ENCODE measurements around the gene SORCS2. TPM values are rescaled to one million over a fixed set of nuclear protein-coding genes. Genes with fewer than 3 reads are reported as not detected.

SORCS2 gene
- total RNA-seq, 1 donor from 2014 or later, result 29.5 TPM

DNA sequence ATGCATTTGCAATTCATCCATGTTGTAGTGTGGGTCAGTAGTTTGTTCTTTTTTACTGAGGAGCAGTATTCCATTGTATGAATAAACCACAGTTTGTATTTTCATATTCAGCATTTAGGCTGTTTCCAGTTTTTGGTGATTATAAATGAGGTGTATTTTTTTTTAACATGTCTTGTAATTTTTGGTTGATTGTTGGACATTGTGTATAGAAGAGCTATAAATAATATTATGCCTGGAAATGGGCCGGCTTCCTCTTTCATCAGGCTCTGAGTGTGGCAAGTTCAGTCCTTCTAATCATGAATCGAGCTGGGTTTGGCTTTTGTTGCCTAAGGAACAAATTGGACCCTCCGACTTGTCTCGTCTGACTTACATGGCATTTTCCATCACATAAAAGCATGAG lies 126.7 kb downstream of the SORCS2 start:
- Mint-ChIP-seq H3K36me3 (ENCODE audit: unreplicated experiment) (peaks cover 14% of the 10 kb centered on the region), H3K4me1 (ENCODE audit: low read depth, unreplicated experiment) (peaks cover 15% of the 10 kb centered on the region), H3K27me3 (ENCODE audit: unreplicated experiment) (peaks cover 19% of the 10 kb centered on the region), H3K27ac (ENCODE audit: unreplicated experiment) (no peak overlapping the region), H3K9me3 (ENCODE audit: unreplicated experiment) (peaks cover 15% of the 10 kb centered on the region), H3K4me3 (ENCODE audit: unreplicated experiment) (no peak overlapping the region)
- DNase-seq, result no peak
- TF ChIP-seq, protein P1, sequence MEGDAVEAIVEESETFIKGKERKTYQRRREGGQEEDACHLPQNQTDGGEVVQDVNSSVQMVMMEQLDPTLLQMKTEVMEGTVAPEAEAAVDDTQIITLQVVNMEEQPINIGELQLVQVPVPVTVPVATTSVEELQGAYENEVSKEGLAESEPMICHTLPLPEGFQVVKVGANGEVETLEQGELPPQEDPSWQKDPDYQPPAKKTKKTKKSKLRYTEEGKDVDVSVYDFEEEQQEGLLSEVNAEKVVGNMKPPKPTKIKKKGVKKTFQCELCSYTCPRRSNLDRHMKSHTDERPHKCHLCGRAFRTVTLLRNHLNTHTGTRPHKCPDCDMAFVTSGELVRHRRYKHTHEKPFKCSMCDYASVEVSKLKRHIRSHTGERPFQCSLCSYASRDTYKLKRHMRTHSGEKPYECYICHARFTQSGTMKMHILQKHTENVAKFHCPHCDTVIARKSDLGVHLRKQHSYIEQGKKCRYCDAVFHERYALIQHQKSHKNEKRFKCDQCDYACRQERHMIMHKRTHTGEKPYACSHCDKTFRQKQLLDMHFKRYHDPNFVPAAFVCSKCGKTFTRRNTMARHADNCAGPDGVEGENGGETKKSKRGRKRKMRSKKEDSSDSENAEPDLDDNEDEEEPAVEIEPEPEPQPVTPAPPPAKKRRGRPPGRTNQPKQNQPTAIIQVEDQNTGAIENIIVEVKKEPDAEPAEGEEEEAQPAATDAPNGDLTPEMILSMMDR (IDR thresholded peaks at IDR 0.05; ENCODE audit: partially characterized antibody, unreplicated experiment), result no peak

DNA sequence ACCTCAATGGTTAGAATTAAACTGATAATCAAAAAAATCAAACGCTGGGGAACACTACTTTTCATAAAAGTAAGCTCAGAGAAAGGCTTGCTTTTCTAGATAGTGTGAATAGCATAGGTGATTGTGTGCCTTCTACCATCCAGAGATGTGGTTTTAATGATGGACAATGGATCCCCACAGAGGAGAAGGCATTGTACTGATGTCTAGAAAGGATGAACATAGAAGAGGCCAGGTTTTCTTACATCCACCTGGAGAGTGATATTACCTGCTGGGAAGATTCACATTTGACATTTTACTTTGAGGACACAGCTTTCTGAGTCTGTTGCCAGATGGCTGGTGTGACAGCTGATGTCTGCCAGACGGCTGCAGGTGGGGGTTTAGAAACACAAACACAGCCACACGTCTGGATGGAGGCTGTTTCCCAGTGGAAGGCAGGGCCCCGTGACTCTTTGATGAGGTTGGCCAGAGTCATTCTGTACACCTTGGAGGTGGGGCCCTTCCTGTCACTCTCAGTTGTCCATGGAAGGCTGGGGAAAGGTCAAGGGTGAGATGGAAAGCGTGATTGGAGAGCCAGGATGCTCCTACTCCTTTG lies 128.0 kb downstream of the SORCS2 start:
- TF ChIP-seq, protein P1 (IDR thresholded peaks at IDR 0.05; ENCODE audit: partially characterized antibody, unreplicated experiment), result no peak
- peaks cover 14% of the 10 kb centered on the region for H3K36me3 Mint-ChIP-seq (ENCODE audit: unreplicated experiment)
- H3K4me1 Mint-ChIP-seq (ENCODE audit: low read depth, unreplicated experiment), result peaks cover 22% of the 10 kb centered on the region
- H3K4me3 Mint-ChIP-seq (ENCODE audit: unreplicated experiment), result peak overlapping the region; percentile 46
- H3K27ac Mint-ChIP-seq (ENCODE audit: unreplicated experiment), result peak overlapping the region; percentile 80
- H3K9me3 Mint-ChIP-seq (ENCODE audit: unreplicated experiment), result peaks cover 15% of the 10 kb centered on the region
- DNase-seq, result no peak
- peaks cover 19% of the 10 kb centered on the region for H3K27me3 Mint-ChIP-seq (ENCODE audit: unreplicated experiment)

DNA sequence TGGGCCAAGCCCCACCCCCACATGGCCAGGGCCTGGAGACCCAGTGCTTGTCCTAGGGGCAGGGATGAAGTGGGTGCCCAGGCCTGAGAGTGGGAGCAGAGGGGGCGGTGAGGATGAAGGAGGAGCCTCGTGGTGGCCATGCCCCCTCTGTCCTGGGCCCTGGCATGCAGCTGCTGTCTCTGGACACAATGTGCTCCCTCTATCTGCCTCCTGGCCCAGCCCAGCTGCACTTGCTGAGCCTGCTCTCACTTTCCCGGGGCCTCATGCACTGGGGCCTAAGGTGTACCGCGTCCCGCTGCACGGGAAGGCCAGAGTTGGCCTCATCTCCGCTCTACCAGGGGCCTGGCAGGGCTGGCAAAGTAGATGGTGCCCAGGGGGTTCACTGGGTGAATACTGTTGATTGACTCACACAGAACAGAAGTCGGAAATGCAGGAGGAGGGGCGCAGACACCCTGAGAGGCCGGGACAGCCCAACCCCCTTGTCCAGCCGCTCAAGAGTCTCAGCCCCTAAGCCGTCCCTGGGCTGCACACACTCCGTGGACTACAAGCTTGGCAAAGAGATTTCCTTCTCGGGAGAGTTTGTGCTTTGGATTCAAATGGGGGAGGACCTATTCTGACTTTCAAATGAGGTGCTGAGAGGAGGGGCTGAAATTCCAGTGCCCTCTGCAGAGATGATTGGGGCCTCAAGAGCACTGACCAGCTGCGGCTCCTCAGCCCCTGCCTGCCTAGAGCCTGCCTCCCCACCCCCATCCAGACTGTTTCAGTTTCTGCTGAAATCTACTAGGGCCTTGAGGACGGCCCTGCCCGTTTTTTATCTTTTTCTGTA lies 130.0 kb downstream of the SORCS2 start:
- Mint-ChIP-seq H3K4me1 (ENCODE audit: low read depth, unreplicated experiment) (peaks cover 23% of the 10 kb centered on the region), H3K9me3 (ENCODE audit: unreplicated experiment) (peaks cover 8% of the 10 kb centered on the region), H3K27me3 (ENCODE audit: unreplicated experiment) (peaks cover 13% of the 10 kb centered on the region), H3K36me3 (ENCODE audit: unreplicated experiment) (peaks cover 8% of the 10 kb centered on the region), H3K4me3 (ENCODE audit: unreplicated experiment) (no peak overlapping the region), H3K27ac (ENCODE audit: unreplicated experiment) (no peak overlapping the region)
- DNase-seq, result no peak
- TF ChIP-seq, protein P1 (IDR thresholded peaks at IDR 0.05; ENCODE audit: partially characterized antibody, unreplicated experiment), result no peak

DNA sequence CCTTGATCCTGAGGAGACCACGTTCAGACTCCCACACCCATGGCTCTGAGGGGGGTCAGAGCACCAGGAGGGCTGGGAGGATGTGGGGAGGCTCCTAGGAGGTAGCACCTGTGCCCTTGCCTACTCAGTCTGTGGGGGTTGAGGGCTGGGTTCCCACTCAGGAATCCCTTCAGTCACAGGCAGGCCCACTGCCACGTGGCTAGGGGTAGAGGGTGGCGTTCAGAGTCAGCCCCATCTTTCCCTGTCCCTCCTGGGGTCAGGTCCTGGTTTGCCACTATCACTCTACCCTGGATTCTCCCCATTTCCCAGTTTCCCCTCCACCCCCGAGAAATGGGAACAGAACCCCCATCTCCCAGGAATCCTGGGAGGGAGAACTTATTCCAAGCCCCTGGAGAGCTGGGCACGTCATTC lies 131.1 kb downstream of the SORCS2 start:
- DNase-seq, result no peak
- H3K27me3 Mint-ChIP-seq (ENCODE audit: unreplicated experiment), result peaks cover 12% of the 10 kb centered on the region
- H3K27ac Mint-ChIP-seq (ENCODE audit: unreplicated experiment), result no peak overlapping the region
- H3K4me3 Mint-ChIP-seq (ENCODE audit: unreplicated experiment), result no peak overlapping the region
- peaks cover 24% of the 10 kb centered on the region for H3K4me1 Mint-ChIP-seq (ENCODE audit: low read depth, unreplicated experiment)
- TF ChIP-seq, protein P1 (IDR thresholded peaks at IDR 0.05; ENCODE audit: partially characterized antibody, unreplicated experiment), result no peak
- peaks cover 8% of the 10 kb centered on the region for H3K9me3 Mint-ChIP-seq (ENCODE audit: unreplicated experiment)
- peaks cover 6% of the 10 kb centered on the region for H3K36me3 Mint-ChIP-seq (ENCODE audit: unreplicated experiment)
